SK-N-SH treated with all-trans-retinoic acid at 6 μM for 48 hours (cell line): ENCODE data around the gene FAM83D.

Experiments
- ARNTL ChIP-seq: fragments of 450-650 bp; formaldehyde crosslinking; IDR thresholded peaks from 2 replicates; pipeline ENCODE4 v1.5.0; 2020; ENCODE audit warnings: low read depth, mild to moderate bottlenecking, moderate library complexity, borderline replicate concordance
- CREB5 ChIP-seq: fragments of 250-450 bp; sonication (Bioruptor Pico); IDR thresholded peaks from 2 replicates; pipeline ENCODE4 v1.5.1; 2020; ENCODE audit warnings: low read depth, mild to moderate bottlenecking, moderate library complexity
- ISL1 ChIP-seq: fragments of 250-450 bp; sonication (Bioruptor Pico); IDR thresholded peaks from 2 replicates; pipeline ENCODE4 v2.1.2; 2022; ENCODE audit warnings: mild to moderate bottlenecking, moderate library complexity
- OSR1 ChIP-seq: fragments of 250-450 bp; sonication (Bioruptor Pico); IDR thresholded peaks from 2 replicates; pipeline ENCODE4 v1.8.0; 2022; ENCODE audit warnings: moderate library complexity, mild to moderate bottlenecking, inconsistent platforms
- PPARA ChIP-seq: fragments of 250-450 bp; sonication (Bioruptor Pico); IDR thresholded peaks from 2 replicates; pipeline ENCODE4 v1.5.0; 2020; ENCODE audit warnings: mild to moderate bottlenecking, borderline replicate concordance
- RARB ChIP-seq: fragments of 250-450 bp; sonication (Bioruptor Pico); IDR thresholded peaks from 2 replicates; pipeline ENCODE4 v1.8.0; 2021; ENCODE audit warnings: mild to moderate bottlenecking, moderate library complexity
- TCF4 ChIP-seq: fragments of 250-450 bp; sonication (Bioruptor Pico); IDR thresholded peaks from 2 replicates; pipeline ENCODE4 v1.8.0; 2021; ENCODE audit warnings: mild to moderate bottlenecking, moderate library complexity, borderline replicate concordance
- ZNF565 ChIP-seq: fragments of 450-650 bp; formaldehyde crosslinking; conservative IDR thresholded peaks from 2 replicates; pipeline ENCODE4 v1.5.0; 2020; ENCODE audit warnings: low read depth, mild to moderate bottlenecking, moderate library complexity
- TF ChIP-seq, protein P1 (sequence below): fragments of 250-450 bp; sonication (Bioruptor Pico); IDR thresholded peaks from 2 replicates; pipeline ENCODE4 v1.8.0; 2021; ENCODE audit warnings: low read depth, mild to moderate bottlenecking, moderate library complexity, borderline replicate concordance
- TF ChIP-seq, protein P2 (sequence below): fragments of 250-450 bp; sonication (Bioruptor Pico); IDR thresholded peaks from 2 replicates; pipeline ENCODE4 v1.8.0; 2020; ENCODE audit warnings: mild to moderate bottlenecking, moderate library complexity, borderline replicate concordance

- TF ChIP-seq ZNF565 (CRISPR knock-in tag) (no peak), RARB (CRISPR knock-in tag) (no peak), ISL1 (CRISPR knock-in tag) (no peak), ARNTL (CRISPR knock-in tag) (no peak), CREB5 (CRISPR knock-in tag) (no peak), PPARA (CRISPR knock-in tag) (no peak), OSR1 (CRISPR knock-in tag) (no peak), TCF4 (CRISPR knock-in tag) (no peak)
- TF ChIP-seq, protein P1, sequence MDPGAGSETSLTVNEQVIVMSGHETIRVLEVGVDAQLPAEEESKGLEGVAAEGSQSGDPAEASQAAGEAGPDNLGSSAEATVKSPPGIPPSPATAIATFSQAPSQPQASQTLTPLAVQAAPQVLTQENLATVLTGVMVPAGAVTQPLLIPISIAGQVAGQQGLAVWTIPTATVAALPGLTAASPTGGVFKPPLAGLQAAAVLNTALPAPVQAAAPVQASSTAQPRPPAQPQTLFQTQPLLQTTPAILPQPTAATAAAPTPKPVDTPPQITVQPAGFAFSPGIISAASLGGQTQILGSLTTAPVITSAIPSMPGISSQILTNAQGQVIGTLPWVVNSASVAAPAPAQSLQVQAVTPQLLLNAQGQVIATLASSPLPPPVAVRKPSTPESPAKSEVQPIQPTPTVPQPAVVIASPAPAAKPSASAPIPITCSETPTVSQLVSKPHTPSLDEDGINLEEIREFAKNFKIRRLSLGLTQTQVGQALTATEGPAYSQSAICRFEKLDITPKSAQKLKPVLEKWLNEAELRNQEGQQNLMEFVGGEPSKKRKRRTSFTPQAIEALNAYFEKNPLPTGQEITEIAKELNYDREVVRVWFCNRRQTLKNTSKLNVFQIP (CRISPR knock-in tag) = no peak
- TF ChIP-seq, protein P2, sequence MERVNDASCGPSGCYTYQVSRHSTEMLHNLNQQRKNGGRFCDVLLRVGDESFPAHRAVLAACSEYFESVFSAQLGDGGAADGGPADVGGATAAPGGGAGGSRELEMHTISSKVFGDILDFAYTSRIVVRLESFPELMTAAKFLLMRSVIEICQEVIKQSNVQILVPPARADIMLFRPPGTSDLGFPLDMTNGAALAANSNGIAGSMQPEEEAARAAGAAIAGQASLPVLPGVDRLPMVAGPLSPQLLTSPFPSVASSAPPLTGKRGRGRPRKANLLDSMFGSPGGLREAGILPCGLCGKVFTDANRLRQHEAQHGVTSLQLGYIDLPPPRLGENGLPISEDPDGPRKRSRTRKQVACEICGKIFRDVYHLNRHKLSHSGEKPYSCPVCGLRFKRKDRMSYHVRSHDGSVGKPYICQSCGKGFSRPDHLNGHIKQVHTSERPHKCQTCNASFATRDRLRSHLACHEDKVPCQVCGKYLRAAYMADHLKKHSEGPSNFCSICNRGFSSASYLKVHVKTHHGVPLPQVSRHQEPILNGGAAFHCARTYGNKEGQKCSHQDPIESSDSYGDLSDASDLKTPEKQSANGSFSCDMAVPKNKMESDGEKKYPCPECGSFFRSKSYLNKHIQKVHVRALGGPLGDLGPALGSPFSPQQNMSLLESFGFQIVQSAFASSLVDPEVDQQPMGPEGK (CRISPR knock-in tag) = no peak
These were observed 53.6 kb downstream of the FAM83D start for GRCh38 chr20:38979842-38980241.
